ENCODE results near the gene CENPF.

Gene CENPF

GRCh38 chr1:214609692-214610091 lies 6.7 kb downstream of the CENPF start:
- TF ChIP-seq REST (IDR thresholded peaks at IDR 0.05; ENCODE audit: insufficient read depth in 1 of 2, low read depth in 2 of 2, low read length in 2 of 2): no peak
- no peak for TF ChIP-seq TAF1 (IDR thresholded peaks at IDR 0.05; ENCODE audit: borderline replicate concordance, insufficient read depth, low read length)

- TF ChIP-seq SIN3A (IDR thresholded peaks at IDR 0.05; ENCODE audit: borderline replicate concordance, insufficient read depth, low read length) (no peak), POLR2AphosphoS5 (IDR thresholded peaks at IDR 0.05; ENCODE audit: low read depth, low read length) (no peak), FOXP2 (optimal IDR thresholded peaks at IDR 0.05; ENCODE audit: borderline replicate concordance, extremely low read depth, extremely low read length, insufficient read depth) (no peak), TAF1 (IDR thresholded peaks at IDR 0.05; ENCODE audit: borderline replicate concordance, insufficient read depth, low read length) (no peak), REST (IDR thresholded peaks at IDR 0.05; ENCODE audit: insufficient read depth in 1 of 2, low read depth in 2 of 2, low read length in 2 of 2) (no peak)
Observed at GRCh38 chr1:214615109-214615508, 12.1 kb downstream of the CENPF start.

GRCh38 chr1:214615871-214616270 lies 12.9 kb downstream of the CENPF start:
- TF ChIP-seq FOXP2 (optimal IDR thresholded peaks at IDR 0.05; ENCODE audit: borderline replicate concordance, extremely low read depth, extremely low read length, insufficient read depth) (no peak), POLR2AphosphoS5 (IDR thresholded peaks at IDR 0.05; ENCODE audit: low read depth, low read length) (no peak), SIN3A (IDR thresholded peaks at IDR 0.05; ENCODE audit: borderline replicate concordance, insufficient read depth, low read length) (no peak), TAF1 (IDR thresholded peaks at IDR 0.05; ENCODE audit: borderline replicate concordance, insufficient read depth, low read length) (no peak), REST (IDR thresholded peaks at IDR 0.05; ENCODE audit: insufficient read depth in 1 of 2, low read depth in 2 of 2, low read length in 2 of 2) (no peak)

GRCh38 chr1:214617246-214617645 lies 14.3 kb downstream of the CENPF start:
- no peak for TF ChIP-seq FOXP2 (optimal IDR thresholded peaks at IDR 0.05; ENCODE audit: borderline replicate concordance, extremely low read depth, extremely low read length, insufficient read depth)

- TF ChIP-seq POLR2AphosphoS5 (IDR thresholded peaks at IDR 0.05; ENCODE audit: low read depth, low read length): no peak
Observed at GRCh38 chr1:214617843-214618242, 14.8 kb downstream of the CENPF start.

GRCh38 chr1:214621236-214621635 lies 18.2 kb downstream of the CENPF start:
- no peak for TF ChIP-seq SIN3A (IDR thresholded peaks at IDR 0.05; ENCODE audit: borderline replicate concordance, insufficient read depth, low read length)

- TF ChIP-seq SIN3A (IDR thresholded peaks at IDR 0.05; ENCODE audit: borderline replicate concordance, insufficient read depth, low read length): no peak
- TF ChIP-seq REST (IDR thresholded peaks at IDR 0.05; ENCODE audit: insufficient read depth in 1 of 2, low read depth in 2 of 2, low read length in 2 of 2): no peak
- TF ChIP-seq TAF1 (IDR thresholded peaks at IDR 0.05; ENCODE audit: borderline replicate concordance, insufficient read depth, low read length): no peak
- no peak for TF ChIP-seq POLR2AphosphoS5 (IDR thresholded peaks at IDR 0.05; ENCODE audit: low read depth, low read length)
- TF ChIP-seq FOXP2 (optimal IDR thresholded peaks at IDR 0.05; ENCODE audit: borderline replicate concordance, extremely low read depth, extremely low read length, insufficient read depth): no peak
Observed at GRCh38 chr1:214623430-214623829, 20.4 kb downstream of the CENPF start.
